GM12873 (cell line): ENCODE measurements around the gene RAB29.

Source experiments
- CTCF ChIP-seq: IDR thresholded peaks from 2 replicates; pipeline ENCODE4 v1.5.1; 2012; ENCODE audit warnings: low read depth, mild to moderate bottlenecking, moderate library complexity, low read length, control low read depth; ENCODE audit not compliant: insufficient read depth; ENCODE audit errors: missing control alignments

The RAB29 gene

DNA sequence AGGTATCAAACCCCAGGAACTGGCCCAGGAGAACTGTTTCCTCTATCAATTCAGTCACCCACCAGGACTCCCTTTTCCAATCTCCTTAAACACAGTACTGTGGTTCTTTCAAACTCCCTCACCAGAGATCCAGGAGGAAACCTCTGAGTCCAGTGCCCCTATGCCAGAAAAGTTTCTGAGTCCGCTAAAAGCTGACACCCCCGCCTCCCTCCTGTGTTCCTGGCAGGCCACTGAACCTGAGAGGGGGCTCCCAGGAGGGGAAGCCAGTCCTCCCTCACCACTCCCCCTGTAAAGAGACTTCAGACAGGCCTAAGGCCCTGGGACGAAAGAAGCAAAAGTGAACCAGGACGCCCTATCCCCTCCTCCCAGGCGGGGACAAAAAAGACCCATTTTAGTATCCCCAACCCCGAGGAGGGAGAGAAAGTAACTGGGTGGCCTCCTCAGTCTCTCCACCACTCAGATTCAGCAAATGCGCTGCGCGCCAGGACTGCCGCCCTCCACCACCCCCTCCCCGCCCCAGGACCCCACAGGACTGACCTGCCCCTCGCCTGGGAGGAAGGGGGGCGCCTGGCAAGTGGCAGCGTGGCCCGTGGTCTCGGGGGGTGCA lies 37.1 kb upstream of the RAB29 start:
- TF ChIP-seq CTCF: no peak

- TF ChIP-seq CTCF: no peak
Measured at GRCh38 chr1:205811660-205812059, 36.4 kb upstream of the RAB29 start.

GRCh38 chr1:205810448-205811157 lies 35.3 kb upstream of the RAB29 start:
- peak; percentile 31 for TF ChIP-seq CTCF

- TF ChIP-seq CTCF: no peak
Measured at GRCh38 chr1:205809942-205810345, 34.7 kb upstream of the RAB29 start.

DNA sequence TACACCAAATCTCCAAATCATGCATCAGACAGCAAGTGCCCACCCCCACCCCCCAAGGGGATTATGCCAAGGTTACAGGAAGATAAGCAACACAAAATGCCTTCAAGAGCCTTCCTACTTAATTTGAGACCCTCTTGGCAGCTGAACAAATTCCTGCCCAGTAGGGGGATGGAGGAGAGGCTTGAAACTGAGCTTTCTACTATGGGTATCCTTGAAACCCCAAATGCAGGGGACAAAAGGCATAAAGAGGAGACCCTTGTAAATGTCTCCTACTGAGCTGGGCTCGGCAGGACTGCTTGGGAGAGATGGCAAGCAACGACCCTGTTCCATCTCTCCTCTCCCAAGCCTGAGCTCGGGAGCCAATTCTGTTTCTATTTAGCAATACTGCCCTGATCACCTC lies 34.2 kb upstream of the RAB29 start:
- no peak for TF ChIP-seq CTCF

- no peak for TF ChIP-seq CTCF
Measured at GRCh38 chr1:205805082-205805711, 29.9 kb upstream of the RAB29 start.

GRCh38 chr1:205804605-205805004 lies 29.3 kb upstream of the RAB29 start:
- TF ChIP-seq CTCF: no peak
